PC-3 (cell line): ENCODE results near the gene EDNRB.

Experiments used
- CTCF ChIP-seq: fragments of 300-600 bp; sonication (generic); conservative IDR thresholded peaks from 2 replicates; pipeline ENCODE4 v1.5.1; 2017; ENCODE audit warnings: antibody characterized with exemption, low read depth, mild to moderate bottlenecking, low read length
- EZH2 ChIP-seq: fragments of 300-600 bp; sonication (generic); IDR thresholded peaks from one replicate; pipeline ENCODE4 v1.6.1; 2017; ENCODE audit warnings: antibody characterized with exemption, mild to moderate bottlenecking, low read length; ENCODE audit not compliant: unreplicated experiment
- EZH2phosphoT487 ChIP-seq: fragments of 300-600 bp; sonication (generic); IDR thresholded peaks from 2 replicates; pipeline ENCODE4 v1.6.1; 2018; ENCODE audit warnings: mild to moderate bottlenecking, antibody characterized with exemption, low read length, borderline replicate concordance

GRCh38 chr13:77919921-77920294, 1.3 kb upstream of the EDNRB start:
- no peak for TF ChIP-seq CTCF
- no peak for TF ChIP-seq EZH2
- TF ChIP-seq EZH2phosphoT487 = no peak
